ENCODE results near the gene RNASET2. TPM values are rescaled to one million over a fixed set of nuclear protein-coding genes. Genes with fewer than 3 reads are reported as not detected.
"Not testable (repeated sequence)": the region's sequence is repeated elsewhere in the genome, so short reads cannot be mapped to it uniquely, and the experiment has no call there.

RNASET2 gene
- total and polyA plus RNA-seq, 2 of the 13 experiments (the other 11 are each of a cell fraction or from before 2014, with no cell fraction given): 44.6 to 597 TPM

DNA sequence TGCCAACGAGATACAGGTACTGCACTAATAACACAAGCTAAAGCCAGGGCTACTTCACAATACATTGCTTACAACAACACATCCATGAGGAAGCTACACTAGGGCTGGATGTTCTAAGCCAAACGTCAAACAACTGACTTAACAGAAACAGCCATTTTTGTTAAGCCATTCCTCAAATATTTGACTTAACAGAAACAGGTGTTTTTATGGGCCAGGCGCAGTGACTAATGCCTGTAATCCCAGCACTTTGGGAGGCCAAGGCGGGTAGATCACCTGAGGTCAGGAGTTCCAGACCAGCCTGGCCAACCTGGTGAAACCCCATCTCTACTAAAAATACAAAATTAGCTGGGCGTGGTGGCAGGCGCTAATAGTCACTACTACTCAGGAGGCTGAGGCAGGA lies 7.6 kb downstream of the RNASET2 start (continued):
- TF ChIP-seq BORCS8-MEF2B (CRISPR knock-in tag; IDR thresholded peaks at IDR 0.05) (peak; percentile 60; the same call in 1 of the 2 replicates), FOXA1 (CRISPR knock-in tag; IDR thresholded peaks at IDR 0.05) (peak; percentile 64; the same call in 1 of the 2 replicates), RERE (CRISPR knock-in tag; IDR thresholded peaks at IDR 0.05; ENCODE audit: low read depth) (peak; percentile 93), PITX1 (CRISPR knock-in tag; IDR thresholded peaks at IDR 0.05) (peak; percentile 74; the same call in 1 of the 2 replicates), FOXA3 (CRISPR knock-in tag; IDR thresholded peaks at IDR 0.05) (peak; percentile 38), HHEX (CRISPR knock-in tag; IDR thresholded peaks at IDR 0.05) (peak; percentile 93), RXRA (CRISPR knock-in tag; IDR thresholded peaks at IDR 0.05) (peak; percentile 58; the same call in 1 of the 2 replicates), ISL2 (CRISPR knock-in tag; IDR thresholded peaks at IDR 0.05) (peak; percentile 27; the same call in 1 of the 2 replicates), SOX6 (CRISPR knock-in tag; IDR thresholded peaks at IDR 0.05) (peak; percentile 63), ELF4 (CRISPR knock-in tag; IDR thresholded peaks at IDR 0.05; ENCODE audit: borderline replicate concordance) (0 out of 2 replicates have a peak, but pooled peaks have one; percentile 35), SALL1 (CRISPR knock-in tag; IDR thresholded peaks at IDR 0.05) (0 out of 2 replicates have a peak, but pooled peaks have one; percentile 27), SAP130 (CRISPR knock-in tag; IDR thresholded peaks at IDR 0.05; ENCODE audit: low read depth) (0 out of 2 replicates have a peak, but pooled peaks have one; percentile 13), ZNF503 (CRISPR knock-in tag; IDR thresholded peaks at IDR 0.05) (peak; percentile 94), RARA (CRISPR knock-in tag; IDR thresholded peaks at IDR 0.05) (peak; percentile 65)
- not testable (repeated sequence) for TF ChIP-seq FOXA1, SOX6 (IDR thresholded peaks at IDR 0.05)
- TF ChIP-seq, protein P1, sequence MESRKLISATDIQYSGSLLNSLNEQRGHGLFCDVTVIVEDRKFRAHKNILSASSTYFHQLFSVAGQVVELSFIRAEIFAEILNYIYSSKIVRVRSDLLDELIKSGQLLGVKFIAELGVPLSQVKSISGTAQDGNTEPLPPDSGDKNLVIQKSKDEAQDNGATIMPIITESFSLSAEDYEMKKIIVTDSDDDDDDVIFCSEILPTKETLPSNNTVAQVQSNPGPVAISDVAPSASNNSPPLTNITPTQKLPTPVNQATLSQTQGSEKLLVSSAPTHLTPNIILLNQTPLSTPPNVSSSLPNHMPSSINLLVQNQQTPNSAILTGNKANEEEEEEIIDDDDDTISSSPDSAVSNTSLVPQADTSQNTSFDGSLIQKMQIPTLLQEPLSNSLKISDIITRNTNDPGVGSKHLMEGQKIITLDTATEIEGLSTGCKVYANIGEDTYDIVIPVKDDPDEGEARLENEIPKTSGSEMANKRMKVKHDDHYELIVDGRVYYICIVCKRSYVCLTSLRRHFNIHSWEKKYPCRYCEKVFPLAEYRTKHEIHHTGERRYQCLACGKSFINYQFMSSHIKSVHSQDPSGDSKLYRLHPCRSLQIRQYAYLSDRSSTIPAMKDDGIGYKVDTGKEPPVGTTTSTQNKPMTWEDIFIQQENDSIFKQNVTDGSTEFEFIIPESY (CRISPR knock-in tag; IDR thresholded peaks at IDR 0.05): peak; percentile 49; the same call in 1 of the 2 replicates
- TF ChIP-seq, protein P2, sequence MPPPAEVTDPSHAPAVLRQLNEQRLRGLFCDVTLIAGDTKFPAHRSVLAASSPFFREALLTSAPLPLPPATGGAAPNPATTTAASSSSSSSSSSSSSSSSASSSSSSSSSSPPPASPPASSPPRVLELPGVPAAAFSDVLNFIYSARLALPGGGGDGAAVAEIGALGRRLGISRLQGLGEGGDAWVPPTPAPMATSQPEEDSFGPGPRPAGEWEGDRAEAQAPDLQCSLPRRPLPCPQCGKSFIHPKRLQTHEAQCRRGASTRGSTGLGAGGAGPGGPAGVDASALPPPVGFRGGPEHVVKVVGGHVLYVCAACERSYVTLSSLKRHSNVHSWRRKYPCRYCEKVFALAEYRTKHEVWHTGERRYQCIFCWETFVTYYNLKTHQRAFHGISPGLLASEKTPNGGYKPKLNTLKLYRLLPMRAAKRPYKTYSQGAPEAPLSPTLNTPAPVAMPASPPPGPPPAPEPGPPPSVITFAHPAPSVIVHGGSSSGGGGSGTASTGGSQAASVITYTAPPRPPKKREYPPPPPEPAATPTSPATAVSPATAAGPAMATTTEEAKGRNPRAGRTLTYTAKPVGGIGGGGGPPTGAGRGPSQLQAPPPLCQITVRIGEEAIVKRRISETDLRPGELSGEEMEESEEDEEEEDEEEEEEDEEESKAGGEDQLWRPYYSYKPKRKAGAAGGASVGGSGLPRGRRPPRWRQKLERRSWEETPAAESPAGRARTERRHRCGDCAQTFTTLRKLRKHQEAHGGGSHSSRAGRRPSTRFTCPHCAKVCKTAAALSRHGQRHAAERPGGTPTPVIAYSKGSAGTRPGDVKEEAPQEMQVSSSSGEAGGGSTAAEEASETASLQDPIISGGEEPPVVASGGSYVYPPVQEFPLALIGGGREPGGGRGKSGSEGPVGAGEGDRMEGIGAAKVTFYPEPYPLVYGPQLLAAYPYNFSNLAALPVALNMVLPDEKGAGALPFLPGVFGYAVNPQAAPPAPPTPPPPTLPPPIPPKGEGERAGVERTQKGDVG (CRISPR knock-in tag; IDR thresholded peaks at IDR 0.05; ENCODE audit: borderline replicate concordance): peak; percentile 81; the same call in 1 of the 2 replicates

Data from HepG2 (cell line).